Keratinocyte (primary cell): ENCODE measurements around the gene LMO7. TPM values are rescaled to one million over a fixed set of nuclear protein-coding genes. Genes with fewer than 3 reads are reported as not detected.
A peak's percentile ranks its signal among the peaks of the same experiment; 100 is the strongest.

Experiments used
- DNase-seq: peaks from one replicate; pipeline ENCODE4 v3.0.0-alpha.2; 2011; ENCODE audit warnings: low read depth, missing footprints, low spot score
- FAIRE-seq: peaks from 2 replicates; lab custom pipeline; 2011; peaks lifted over from hg19 to GRCh38; lab: Jason Lieb, UNC
- H2AFZ ChIP-seq: 2 replicates; pipeline ENCODE4 v1.6.0; 2012; ENCODE audit warnings: low read length, control low read depth, inconsistent platforms; ENCODE audit not compliant: control insufficient read depth
- H3K27ac ChIP-seq: 2 replicates; pipeline ENCODE4 v1.5.1; 2011; ENCODE audit warnings: low read length; ENCODE audit not compliant: control insufficient read depth, insufficient read depth
- H3K27me3 ChIP-seq: 3 replicates; pipeline ENCODE4 v1.6.0; 2011; ENCODE audit warnings: low read length; ENCODE audit not compliant: control insufficient read depth, insufficient read depth; ENCODE audit errors: extremely low read depth
- H3K36me3 ChIP-seq, 2 experiments: 2 replicates in 1 of 2; 3 replicates in 1 of 2; pipeline ENCODE4 v1.5.1; 2011; ENCODE audit warnings: low read length in 2 of 2, mild to moderate bottlenecking in 1 of 2; ENCODE audit not compliant: control insufficient read depth in 2 of 2, insufficient read depth in 2 of 2; ENCODE audit errors: extremely low read depth in 1 of 2
- H3K4me1 ChIP-seq: 3 replicates; pipeline ENCODE4 v1.5.1; 2011; ENCODE audit warnings: low read length; ENCODE audit not compliant: control insufficient read depth, insufficient read depth; ENCODE audit errors: extremely low read depth
- H3K4me2 ChIP-seq: 3 replicates; pipeline ENCODE4 v1.6.0; 2011; ENCODE audit warnings: low read depth, low read length; ENCODE audit not compliant: control insufficient read depth, insufficient read depth; ENCODE audit errors: extremely low read depth
- H3K4me3 ChIP-seq, 3 experiments: fragments of 200-600 bp in 1 of 3; sonication (generic) in 1 of 3; 2 replicates in 2 of 3; 3 replicates in 1 of 3; pipeline ENCODE4 v1.5.1; 2011 to 2016; ENCODE audit warnings: low read length in 3 of 3, mild to moderate bottlenecking in 3 of 3, control low read depth in 2 of 3, inconsistent platforms in 1 of 3, low read depth in 1 of 3, mixed read lengths in 1 of 3, mixed run types in 1 of 3, moderate library complexity in 1 of 3; ENCODE audit not compliant: control insufficient read depth in 2 of 3, insufficient read depth in 2 of 3; ENCODE audit errors: extremely low read depth in 1 of 3
- H3K79me2 ChIP-seq: 2 replicates; pipeline ENCODE4 v1.6.0; 2012; ENCODE audit warnings: low read length; ENCODE audit not compliant: control insufficient read depth, insufficient read depth
- H3K9ac ChIP-seq: 3 replicates; pipeline ENCODE4 v1.6.0; 2011; ENCODE audit warnings: low read length; ENCODE audit not compliant: control insufficient read depth, insufficient read depth; ENCODE audit errors: extremely low read depth
- H3K9me1 ChIP-seq: 3 replicates; pipeline ENCODE4 v1.6.0; 2011; ENCODE audit warnings: low read length; ENCODE audit not compliant: control insufficient read depth, insufficient read depth; ENCODE audit errors: extremely low read depth
- H3K9me3 ChIP-seq: 2 replicates; pipeline ENCODE4 v1.5.1; 2012; ENCODE audit warnings: low read depth, low read length; ENCODE audit not compliant: control insufficient read depth
- H4K20me1 ChIP-seq: 3 replicates; pipeline ENCODE4 v1.6.0; 2011; ENCODE audit warnings: low read length; ENCODE audit not compliant: control insufficient read depth, insufficient read depth; ENCODE audit errors: extremely low read depth
- EZH2 ChIP-seq: IDR thresholded peaks from one replicate; pipeline ENCODE4 v1.6.1; 2012; ENCODE audit warnings: inconsistent platforms, mild to moderate bottlenecking, low read length, moderate library complexity
- dilution Hi-C: fragments of 300-500 bp; cut with MboI; formaldehyde crosslinking; loops from one replicate; pipeline ENCODE4 v1.7.0; 2020; ENCODE audit warnings: low sequenced_read_pairs; ENCODE audit not compliant: extremely low pct_ligation_motif_present
- polyA plus RNA-seq, 5 experiments: library from polyadenylated mRNA; depleted of rRNA in 3 of 5; stranded (reverse) in 3 of 5; stranded (forward) in 1 of 5; unstranded in 1 of 5; fragments of >200 nt; gene quantifications; 1 replicate in 1 of 5; 2 replicates in 3 of 5; 3 replicates in 1 of 5; pipeline versions ENCODE4 v1.2.1 to v1.2.3, GENCODE V29; 2011 to 2012; ENCODE audit warnings: missing spikeins in 2 of 5, low read depth in 1 of 5, low replicate concordance in 1 of 5
- TF ChIP-seq, protein P1 (sequence below), 3 experiments: IDR thresholded peaks in 1 of 3; conservative IDR thresholded peaks in 1 of 3; optimal IDR thresholded peaks in 1 of 3; 2 replicates in 2 of 3; 3 replicates in 1 of 3; pipeline versions ENCODE3 to v1.5.1; 2011; ENCODE audit warnings: low read length in 3 of 3, mild to moderate bottlenecking in 3 of 3, moderate library complexity in 2 of 3, control low read depth in 1 of 3, inconsistent platforms in 1 of 3; ENCODE audit not compliant: insufficient read depth in 2 of 3; ENCODE audit errors: extremely low read depth in 1 of 3

LMO7 gene
- polyA plus RNA-seq, 1 donor (not counting 4 experiments of a cell fraction or from before 2014, with no cell fraction given), result 8.9 TPM

- Histone ChIP-seq H3K4me2 (peak overlapping the region; percentile 46), H3K9me1 (no peaks in the 10 kb centered on the region), H3K4me3 (peak overlapping the region in 1 of 3 experiments; percentile 18), H3K9me3 (no peaks in the 10 kb centered on the region), H3K36me3 (no peaks in the 10 kb centered on the region), H2AFZ (peak overlapping the region; percentile 92), H3K27me3 (no peaks in the 10 kb centered on the region), H3K4me1 (peaks cover 9% of the 10 kb centered on the region), H4K20me1 (no peaks in the 10 kb centered on the region), H3K9ac (peak overlapping the region; percentile 43), H3K79me2 (no peaks in the 10 kb centered on the region), H3K27ac (peak overlapping the region; percentile 29)
- dilution Hi-C loops, result no loop called here
- DNase-seq (no peak), FAIRE-seq (peak; percentile 44)
- TF ChIP-seq, protein P1, sequence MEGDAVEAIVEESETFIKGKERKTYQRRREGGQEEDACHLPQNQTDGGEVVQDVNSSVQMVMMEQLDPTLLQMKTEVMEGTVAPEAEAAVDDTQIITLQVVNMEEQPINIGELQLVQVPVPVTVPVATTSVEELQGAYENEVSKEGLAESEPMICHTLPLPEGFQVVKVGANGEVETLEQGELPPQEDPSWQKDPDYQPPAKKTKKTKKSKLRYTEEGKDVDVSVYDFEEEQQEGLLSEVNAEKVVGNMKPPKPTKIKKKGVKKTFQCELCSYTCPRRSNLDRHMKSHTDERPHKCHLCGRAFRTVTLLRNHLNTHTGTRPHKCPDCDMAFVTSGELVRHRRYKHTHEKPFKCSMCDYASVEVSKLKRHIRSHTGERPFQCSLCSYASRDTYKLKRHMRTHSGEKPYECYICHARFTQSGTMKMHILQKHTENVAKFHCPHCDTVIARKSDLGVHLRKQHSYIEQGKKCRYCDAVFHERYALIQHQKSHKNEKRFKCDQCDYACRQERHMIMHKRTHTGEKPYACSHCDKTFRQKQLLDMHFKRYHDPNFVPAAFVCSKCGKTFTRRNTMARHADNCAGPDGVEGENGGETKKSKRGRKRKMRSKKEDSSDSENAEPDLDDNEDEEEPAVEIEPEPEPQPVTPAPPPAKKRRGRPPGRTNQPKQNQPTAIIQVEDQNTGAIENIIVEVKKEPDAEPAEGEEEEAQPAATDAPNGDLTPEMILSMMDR (optimal IDR thresholded peaks at IDR 0.05 in 1 of 3, IDR thresholded peaks at IDR 0.05 in 1 of 3, conservative IDR thresholded peaks at IDR 0.05 in 1 of 3; ENCODE audit: extremely low read depth in 1 of 3, insufficient read depth in 2 of 3, low read length in 3 of 3), result peak; percentile 14 to 44 (median 32)
- TF ChIP-seq EZH2, result no peak
These were observed 49.1 kb downstream of the LMO7 start for GRCh38 chr13:75685239-75685697.

GRCh38 chr13:75687150-75687763 lies 51.1 kb downstream of the LMO7 start:
- peaks cover 9% of the 10 kb centered on the region for H3K4me1 ChIP-seq
- H3K27me3 ChIP-seq, result no peaks in the 10 kb centered on the region
- no peaks in the 10 kb centered on the region for H3K9me3 ChIP-seq
- H3K9ac ChIP-seq, result no peak overlapping the region
- dilution Hi-C loops, result no loop called here
- no peak overlapping the region for H3K4me2 ChIP-seq
- H4K20me1 ChIP-seq, result no peaks in the 10 kb centered on the region
- H3K79me2 ChIP-seq, result no peaks in the 10 kb centered on the region
- no peak for FAIRE-seq
- no peak overlapping the region for H3K4me3 ChIP-seq
- H3K36me3 ChIP-seq, result no peaks in the 10 kb centered on the region
- no peaks in the 10 kb centered on the region for H3K9me1 ChIP-seq
- H3K27ac ChIP-seq, result no peak overlapping the region
- TF ChIP-seq, protein P1 (optimal IDR thresholded peaks at IDR 0.05 in 1 of 3, IDR thresholded peaks at IDR 0.05 in 1 of 3, conservative IDR thresholded peaks at IDR 0.05 in 1 of 3; ENCODE audit: extremely low read depth in 1 of 3, insufficient read depth in 2 of 3, low read length in 3 of 3), result peak; percentile 20 to 54 (median 48)
- TF ChIP-seq EZH2, result no peak
- H2AFZ ChIP-seq, result no peak overlapping the region
- DNase-seq, result no peak
